Heart right ventricle (tissue), 16 donors: ENCODE results near the gene SLC25A18. TPM values are rescaled to one million over a fixed set of nuclear protein-coding genes. Genes with fewer than 3 reads are reported as not detected.
"Not testable (repeated sequence)": the region's sequence is repeated elsewhere in the genome, so short reads cannot be mapped to it uniquely, and the experiment has no call there.

Experiments
- ATAC-seq, 8 donors: fragments of 200-7000 bp; cut with Tn5 transposase; one replicate each; pipeline ENCODE4 v1.9.1; 2020; ENCODE audit warnings: mild to moderate bottlenecking in 8 of 8, moderate library complexity in 8 of 8, moderate number of reproducible peaks in 1 of 8
- DNase-seq, 2 donors: peaks; one replicate each; pipeline ENCODE4 v3.0.0-alpha.2; 2020
- H3K27ac ChIP-seq, 10 donors: fragments of 200-600 bp; sonication (generic) in 2 of 10; one replicate each; pipeline versions ENCODE4 v1.5.0 to v1.8.0; 2020 to 2022; ENCODE audit warnings: mild to moderate bottlenecking in 3 of 10
- H3K27me3 ChIP-seq, 7 donors: fragments of 200-600 bp; one replicate each; pipeline ENCODE4 v1.8.0; 2021 to 2022; ENCODE audit warnings: mild to moderate bottlenecking in 2 of 7
- H3K36me3 ChIP-seq, 9 donors: fragments of 200-600 bp; sonication (generic) in 1 of 9; one replicate each; pipeline versions ENCODE4 v1.5.0 to v1.8.0; 2020 to 2022; ENCODE audit warnings: mild to moderate bottlenecking in 2 of 9
- H3K4me1 ChIP-seq, 9 donors: fragments of 200-600 bp; sonication (generic) in 1 of 9; one replicate each; pipeline versions ENCODE4 v1.5.0 to v1.8.0; 2020 to 2022; ENCODE audit warnings: mild to moderate bottlenecking in 4 of 9
- H3K4me3 ChIP-seq, 10 donors: fragments of 200-600 bp; sonication (generic) in 2 of 10; one replicate each; pipeline versions ENCODE4 v1.5.0 to v1.8.0; 2020 to 2022; ENCODE audit warnings: mild to moderate bottlenecking in 7 of 10, moderate library complexity in 2 of 10
- H3K9me3 ChIP-seq, 11 donors: fragments of 200-600 bp in 10 of 11; sonication (generic) in 2 of 11; one replicate each; pipeline versions ENCODE4 v1.5.0 to v1.8.0; 2013 to 2022; ENCODE audit warnings: mild to moderate bottlenecking in 2 of 11, control low read depth in 1 of 11, moderate library complexity in 1 of 11
- CTCF ChIP-seq, 9 donors: fragments of 200-600 bp; sonication (generic) in 2 of 9; IDR thresholded peaks; one replicate each; pipeline versions ENCODE4 v1.5.0 to v1.8.0; 2021 to 2022; ENCODE audit warnings: antibody characterized with exemption in 9 of 9, mild to moderate bottlenecking in 5 of 9, moderate library complexity in 1 of 9
- WGBS, 2 donors: extraction: QIAGEN DNeasy Blood & Tissue Kit; methylation state at CpG; one replicate each; pipeline ENCODE4 v1.1.7; 2013; ENCODE audit warnings: inconsistent platforms in 1 of 2; 5-methylcytosine and 5-hydroxymethylcytosine counted together
- intact Hi-C, 10 donors: fragments of 100-400 bp; cut with DNase I; formaldehyde crosslinking; loops; one replicate each; pipeline versions ENCODE4 v1.11.1 to v1.14.2; 2022
- polyA plus RNA-seq, 2 donors: library from polyadenylated mRNA; stranded (reverse); fragments of 200-250 nt; gene quantifications; one replicate each; pipeline ENCODE4 v1.2.3, GENCODE V29; 2013
- total RNA-seq, 10 donors: library from RNA; stranded (reverse); fragmentation: NEBNext Ultra II Directional in 3 of 10; extraction: Animal tissue kit (Norgen Biotek cat#: 25700) in 3 of 10; gene quantifications; one replicate each; pipeline versions ENCODE4 v1.2.1 to v1.2.4, GENCODE V29; 2021 to 2023
- donor health status: Arrhythmogenic right ventricular cardiomyopathy.
- donor health status: ischemic (EF 13 %, LVEDD 7.1; RV severe dilation, severe dysfunction).
- donor health status: healthy with polysubstance abuse.
- donor health status: DM: no; HTN: yes; CAD: no.
- donor health status: DM: no; HTN: no; CAD: no.
- donor health status: ischemic (EF 25% LVEDD 6.9; RV normal size, moderate dysfunction).
- donor health status: ischemic (EF 25% LVEDD 5.7; RV mildly dilated, moderate dysfunction).
- donor health status: healthy.
- donor health status: DM: yes; HTN: yes; CAD: no.
- donor health status: Ischemic cardiomyopathy.
- donor health status: ischemic (EF 35%, LVEDD 5.7; RV mildly dilated, moderate dysfunction).
- donor health status: nonischemic (EF 11% LVEDD 7.7; RV severe dilation, severe dysfunction).
- donor health status: DM: yes; HTN: yes; CAD: no.
- donor health status: PGD.
- donor health status: ischemic (EF 29% LVEDD 5.4; RV normal size, mild dysfunction).
- donor health status: nonischemic (EF 23%, LVEDD 6.1; RV moderate dilation, normal function).

Gene SLC25A18
- total and polyA plus RNA-seq, 12 donors: 0.65 to 13.6 (median 1.1) TPM

- no peak overlapping the region for H3K27ac ChIP-seq
- no peak overlapping the region for H3K4me3 ChIP-seq
- no peaks in the 10 kb centered on the region for H3K36me3 ChIP-seq
- DNase-seq (no peak), ATAC-seq (no peak)
- 89 to 92% methylated on average over 3 of the region's 3 CpGs for WGBS, 2 donors
- H3K9me3 ChIP-seq: no peaks in the 10 kb centered on the region
- no peaks in the 10 kb centered on the region for H3K27me3 ChIP-seq
- intact Hi-C loops: loop anchor here in 2 of 10 donors (10.0 kb wide), 3 partner anchors 141 to 459 kb away; partner anchors contain the start of genes BID (in 1 of the 2) and PEX26 (in 1 of the 2)
- peaks cover 0 to 18% (median 14%) of the 10 kb centered on the region in 9 donors for H3K4me1 ChIP-seq
- no peak for TF ChIP-seq CTCF (IDR thresholded peaks at IDR 0.05)
Observed at GRCh38 chr22:17633998-17634323, 70.7 kb downstream of the SLC25A18 start.

- intact Hi-C loops: loop anchor here in 2 of 10 donors (10.0 kb wide), 3 partner anchors 140 to 460 kb away; partner anchors contain the start of genes BID (in 1 of the 2) and PEX26 (in 1 of the 2)
- 89 to 90% methylated on average over 3 of the region's 3 CpGs for WGBS, 2 donors
- TF ChIP-seq CTCF (IDR thresholded peaks at IDR 0.05): no peak
- Histone ChIP-seq H3K4me1 (peaks cover 0 to 18% (median 12%) of the 10 kb centered on the region in 9 donors), H3K4me3 (no peak overlapping the region), H3K9me3 (no peaks in the 10 kb centered on the region), H3K27ac (no peak overlapping the region), H3K36me3 (no peaks in the 10 kb centered on the region), H3K27me3 (no peaks in the 10 kb centered on the region)
- DNase-seq (no peak), ATAC-seq (no peak)
Observed at GRCh38 chr22:17634696-17635095, 71.4 kb downstream of the SLC25A18 start.

- intact Hi-C loops: loop anchor here in 2 of 10 donors (10.0 kb wide), 3 partner anchors 138 to 462 kb away; partner anchors contain the start of genes BID (in 1 of the 2) and PEX26 (in 1 of the 2)
- not testable (repeated sequence) for H3K27me3 ChIP-seq, H3K27ac ChIP-seq, H3K9me3 ChIP-seq, ATAC-seq, H3K4me3 ChIP-seq, DNase-seq, H3K36me3 ChIP-seq
- H3K4me1 ChIP-seq: peaks cover 3 to 27% (median 24%) of the 10 kb centered on the region in 9 donors
- 84 to 90% methylated on average over 10 of the region's 10 CpGs for WGBS, 2 donors
Observed at GRCh38 chr22:17636850-17637249, 73.6 kb downstream of the SLC25A18 start.

- ATAC-seq: peak in 2 of 8 donors; percentile 1 to 2
Observed at GRCh38 chr22:17637490-17638181, 74.3 kb downstream of the SLC25A18 start.

More at GRCh38 chr22:17637490-17638181, 74.3 kb downstream of the SLC25A18 start:
- Histone ChIP-seq H3K4me1 (peaks cover 3 to 27% (median 24%) of the 10 kb centered on the region in 9 donors), H3K9me3 (no peaks in the 10 kb centered on the region), H3K36me3 (peaks cover 0 to 12% (median 0%) of the 10 kb centered on the region in 9 donors), H3K27ac (peak overlapping the region; percentile 93 to 100 (median 98)), H3K4me3 (peak overlapping the region; percentile 52 to 92 (median 76)), H3K27me3 (no peaks in the 10 kb centered on the region)
- no peak for DNase-seq
- WGBS, 2 donors: 56 to 59% methylated on average over 10 of the region's 10 CpGs
- no peak for TF ChIP-seq CTCF (IDR thresholded peaks at IDR 0.05)
- intact Hi-C loops: loop anchor here in 4 of 10 donors (1.0 to 10.0 kb wide), 6 partner anchors 9 to 463 kb away; partner anchors contain the start of genes SLC25A18 (in 2 of the 4), ATP6V1E1 (in 1 of the 4), BID (in 1 of the 4) and PEX26 (in 1 of the 4)
